SKM-1 treated with dmso at 0.1 percent for 144 hours (cell line): ENCODE data around the gene AQP3.
"Not testable (repeated sequence)": the region's sequence is repeated elsewhere in the genome, so short reads cannot be mapped to it uniquely, and the experiment has no call there.

Experiments used
- DNase-seq: peaks from one replicate; lab custom pipeline; 2025; ENCODE audit not compliant: unreplicated experiment; lab: John Stamatoyannopoulos, UW

AQP3 gene

GRCh38 chr9:33415501-33416038 is 31.8 kb downstream of the AQP3 start:
- peak; percentile 31 for DNase-seq

- no peak for DNase-seq
Observed at GRCh38 chr9:33414889-33415500, 32.4 kb downstream of the AQP3 start.

- no peak for DNase-seq
Observed at GRCh38 chr9:33414268-33414667, 33.1 kb downstream of the AQP3 start.

GRCh38 chr9:33408087-33408486 is 39.3 kb downstream of the AQP3 start:
- no peak for DNase-seq

GRCh38 chr9:33407061-33407460 is 40.3 kb downstream of the AQP3 start:
- no peak for DNase-seq

GRCh38 chr9:33404788-33405362 is 42.5 kb downstream of the AQP3 start:
- no peak for DNase-seq

- no peak for DNase-seq
Observed at GRCh38 chr9:33403941-33404787, 43.2 kb downstream of the AQP3 start.

- DNase-seq = not testable (repeated sequence)
Observed at GRCh38 chr9:33402371-33402770, 45.0 kb downstream of the AQP3 start, which contains the start of gene AQP7. Gene AQP7 (minus strand): TSS chr9:33402568. CDS start chr9:33401262, 1,306 bp downstream.

GRCh38 chr9:33401809-33402208 is 45.6 kb downstream of the AQP3 start:
- DNase-seq = not testable (repeated sequence)

- not testable (repeated sequence) for DNase-seq
Observed at GRCh38 chr9:33399047-33399446, 48.3 kb downstream of the AQP3 start.

GRCh38 chr9:33397801-33398200 is 49.6 kb downstream of the AQP3 start:
- DNase-seq = not testable (repeated sequence)

GRCh38 chr9:33395159-33395879 is 52.1 kb downstream of the AQP3 start:
- DNase-seq = not testable (repeated sequence)

GRCh38 chr9:33393986-33394385 is 53.4 kb downstream of the AQP3 start:
- DNase-seq = not testable (repeated sequence)

- DNase-seq = no peak
Observed at GRCh38 chr9:33393581-33393980, 53.8 kb downstream of the AQP3 start.

GRCh38 chr9:33392591-33393021 is 54.8 kb downstream of the AQP3 start:
- DNase-seq = not testable (repeated sequence)
